ENCODE measurements around the gene SYNC.

The SYNC gene

DNA sequence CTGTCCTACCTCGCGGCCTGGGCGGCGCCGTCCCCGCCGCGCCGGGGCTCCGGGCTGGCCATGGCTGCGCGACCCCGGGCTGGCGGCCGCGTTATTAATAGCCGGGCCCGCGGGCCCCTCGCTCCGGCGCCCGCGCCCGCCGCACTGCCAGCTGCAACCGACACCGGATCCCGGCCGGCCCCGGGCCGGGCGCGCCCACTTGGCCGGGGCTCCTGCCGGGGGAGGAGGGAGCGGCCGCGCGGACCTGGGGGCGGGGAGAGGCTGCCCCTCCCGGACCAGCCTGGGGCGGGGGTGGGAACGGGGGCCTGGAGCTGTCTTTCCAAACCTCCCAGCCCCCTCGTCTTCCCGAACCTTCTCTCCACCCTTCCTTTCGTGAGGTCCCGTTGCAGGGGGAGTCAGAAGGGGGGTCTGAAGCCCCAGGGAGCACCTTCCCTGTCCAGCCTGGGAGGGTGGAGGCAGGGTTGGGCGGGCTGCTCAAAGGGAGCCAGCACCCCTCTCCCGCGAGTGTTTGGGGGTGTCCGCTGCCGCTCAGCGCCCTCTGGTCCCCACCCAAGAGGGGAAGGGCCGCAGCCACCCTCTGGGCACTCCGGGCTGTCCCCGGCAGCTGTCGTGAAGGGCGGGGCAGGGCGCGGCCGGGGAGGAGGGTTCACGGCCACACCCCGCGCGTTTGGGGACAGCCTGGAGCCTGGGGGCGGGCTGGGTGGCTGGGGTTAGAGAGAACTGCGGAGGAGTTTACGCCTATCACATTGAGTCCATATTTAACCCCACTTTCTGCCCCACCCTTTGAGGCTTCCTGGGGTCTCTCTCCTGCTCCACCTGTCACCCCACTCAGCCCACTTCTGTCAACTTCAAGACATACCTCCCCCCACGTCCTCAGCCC is at the start of gene SYNC:
TSS of gene SYNC (minus strand) at position 172 of the 880 bp plus-strand sequence. CDS start at position 62, 110 bp downstream.
- H3K4me3 ChIP-seq (ENCODE audit: low read length) = peak within 1 kb of the TSS; percentile 92
- TF ChIP-seq, protein P1, sequence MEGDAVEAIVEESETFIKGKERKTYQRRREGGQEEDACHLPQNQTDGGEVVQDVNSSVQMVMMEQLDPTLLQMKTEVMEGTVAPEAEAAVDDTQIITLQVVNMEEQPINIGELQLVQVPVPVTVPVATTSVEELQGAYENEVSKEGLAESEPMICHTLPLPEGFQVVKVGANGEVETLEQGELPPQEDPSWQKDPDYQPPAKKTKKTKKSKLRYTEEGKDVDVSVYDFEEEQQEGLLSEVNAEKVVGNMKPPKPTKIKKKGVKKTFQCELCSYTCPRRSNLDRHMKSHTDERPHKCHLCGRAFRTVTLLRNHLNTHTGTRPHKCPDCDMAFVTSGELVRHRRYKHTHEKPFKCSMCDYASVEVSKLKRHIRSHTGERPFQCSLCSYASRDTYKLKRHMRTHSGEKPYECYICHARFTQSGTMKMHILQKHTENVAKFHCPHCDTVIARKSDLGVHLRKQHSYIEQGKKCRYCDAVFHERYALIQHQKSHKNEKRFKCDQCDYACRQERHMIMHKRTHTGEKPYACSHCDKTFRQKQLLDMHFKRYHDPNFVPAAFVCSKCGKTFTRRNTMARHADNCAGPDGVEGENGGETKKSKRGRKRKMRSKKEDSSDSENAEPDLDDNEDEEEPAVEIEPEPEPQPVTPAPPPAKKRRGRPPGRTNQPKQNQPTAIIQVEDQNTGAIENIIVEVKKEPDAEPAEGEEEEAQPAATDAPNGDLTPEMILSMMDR (conservative IDR thresholded peaks at IDR 0.05; ENCODE audit: low read length) = no peak
- peak; percentile 86 for DNase-seq (ENCODE audit: low read depth)

DNA sequence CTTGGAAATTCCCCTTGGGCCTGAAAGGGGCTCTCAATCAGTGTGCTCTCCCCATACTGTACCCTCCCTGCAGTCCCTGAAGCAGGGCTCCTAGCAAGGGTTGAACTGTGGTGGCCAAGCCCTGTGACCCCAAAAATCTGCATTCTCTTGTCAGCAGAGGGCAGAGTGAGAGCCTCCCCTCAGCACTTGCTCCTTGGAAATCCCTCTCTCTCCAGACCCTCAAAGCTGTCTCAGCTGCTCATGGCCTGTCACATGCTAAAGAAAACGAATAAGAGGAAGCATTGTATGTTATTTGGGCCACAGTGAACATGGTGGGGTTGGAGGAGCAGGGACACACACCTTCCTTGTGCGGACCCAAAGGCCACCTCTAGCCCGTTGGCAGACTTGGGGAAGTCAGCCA is 47.2 kb upstream of the SYNC start:
- H3K4me3 ChIP-seq (ENCODE audit: low read length) = no peak overlapping the region
- DNase-seq (ENCODE audit: low read depth) = no peak
- TF ChIP-seq, protein P1 (conservative IDR thresholded peaks at IDR 0.05; ENCODE audit: low read length) = no peak

DNA sequence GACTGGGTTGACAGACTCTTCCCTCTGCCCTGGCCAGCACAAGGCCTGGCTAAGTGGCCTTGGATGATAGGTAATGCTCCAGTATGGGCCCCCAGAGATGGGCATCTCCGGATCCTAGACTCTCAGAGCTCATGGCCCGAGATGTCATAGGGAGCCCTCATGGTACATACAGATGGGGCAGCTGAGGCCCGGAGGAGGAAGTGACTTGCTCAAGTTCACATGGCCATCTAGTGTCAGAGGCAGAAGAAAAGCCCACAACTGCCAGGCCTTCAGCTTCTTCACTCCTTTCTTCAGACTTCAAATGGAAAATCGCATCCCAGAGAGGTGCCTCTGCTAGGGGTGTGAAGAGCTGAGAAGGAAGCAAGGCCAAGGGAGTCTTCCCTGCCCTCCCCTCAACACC is 46.8 kb upstream of the SYNC start:
- H3K4me3 ChIP-seq (ENCODE audit: low read length) = no peak overlapping the region
- DNase-seq (ENCODE audit: low read depth) = no peak

DNA sequence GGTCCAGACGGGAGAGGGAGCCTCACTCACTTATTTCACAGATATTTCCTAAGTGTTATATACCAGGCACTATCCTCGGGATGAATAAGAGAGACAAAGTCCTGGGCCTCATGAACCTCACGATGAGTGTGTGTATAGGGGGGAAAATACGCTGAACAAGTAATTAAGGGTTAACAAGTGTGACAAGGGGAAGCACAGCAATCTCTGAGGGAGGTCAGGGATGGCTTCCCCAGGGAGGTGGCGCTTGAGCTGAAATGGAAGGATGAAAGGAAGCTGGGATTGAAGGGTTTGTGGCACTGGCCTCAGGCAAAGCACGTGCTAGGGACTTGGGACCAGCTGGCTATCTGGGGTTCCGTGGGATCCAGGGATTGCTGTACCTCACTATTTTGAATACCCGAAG is 46.4 kb upstream of the SYNC start:
- TF ChIP-seq, protein P1 (conservative IDR thresholded peaks at IDR 0.05; ENCODE audit: low read length) = no peak
- no peak for DNase-seq (ENCODE audit: low read depth)
- H3K4me3 ChIP-seq (ENCODE audit: low read length) = no peak overlapping the region

More for the DNA sequence above, 46.8 kb upstream of the SYNC start:
- TF ChIP-seq, protein P1 (conservative IDR thresholded peaks at IDR 0.05; ENCODE audit: low read length) = no peak

DNA sequence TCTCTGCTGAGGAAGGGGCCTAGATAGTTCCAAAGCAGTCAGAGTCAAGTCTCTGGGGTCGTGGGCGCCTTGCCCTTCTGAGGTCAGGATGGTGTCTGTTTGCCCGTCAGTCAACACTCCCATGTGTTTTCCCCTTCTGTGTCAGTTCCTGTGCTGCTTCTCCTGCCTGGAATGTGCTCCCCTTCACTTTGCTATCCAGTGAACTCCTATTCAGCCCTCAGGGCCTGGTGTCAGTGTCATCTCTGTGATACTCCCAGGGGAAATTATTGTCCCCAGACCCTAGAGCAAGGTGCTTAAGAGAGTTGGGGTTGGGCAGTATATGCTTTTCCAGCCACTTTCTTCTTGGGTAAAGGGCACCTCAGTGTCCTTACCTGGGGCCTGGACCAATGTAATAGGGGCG is 45.8 kb upstream of the SYNC start:
- TF ChIP-seq, protein P1 (conservative IDR thresholded peaks at IDR 0.05; ENCODE audit: low read length) = no peak
- no peak overlapping the region for H3K4me3 ChIP-seq (ENCODE audit: low read length)
- DNase-seq (ENCODE audit: low read depth) = no peak

DNA sequence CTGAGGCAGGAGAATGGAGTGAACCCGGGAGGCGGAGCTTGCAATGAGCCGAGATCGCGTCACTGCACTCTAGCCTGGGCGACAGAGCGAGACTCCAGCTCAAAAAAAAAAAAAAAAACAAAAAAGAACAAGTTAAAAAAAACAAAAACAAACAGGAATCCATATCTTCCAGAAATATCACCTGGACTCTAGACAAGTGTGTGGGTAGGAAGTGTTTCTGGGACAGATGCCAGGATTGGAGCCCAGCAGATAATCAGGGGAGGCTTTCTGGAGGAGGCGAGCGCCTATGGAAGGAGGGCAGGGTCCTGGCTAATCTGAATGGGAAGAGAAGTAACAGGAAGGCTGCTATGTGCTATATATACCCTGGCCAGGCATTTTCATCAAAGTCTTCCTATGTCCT is 43.6 kb upstream of the SYNC start:
- DNase-seq (ENCODE audit: low read depth) = no peak
- H3K4me3 ChIP-seq (ENCODE audit: low read length) = no peak overlapping the region
- TF ChIP-seq, protein P1 (conservative IDR thresholded peaks at IDR 0.05; ENCODE audit: low read length) = no peak

DNA sequence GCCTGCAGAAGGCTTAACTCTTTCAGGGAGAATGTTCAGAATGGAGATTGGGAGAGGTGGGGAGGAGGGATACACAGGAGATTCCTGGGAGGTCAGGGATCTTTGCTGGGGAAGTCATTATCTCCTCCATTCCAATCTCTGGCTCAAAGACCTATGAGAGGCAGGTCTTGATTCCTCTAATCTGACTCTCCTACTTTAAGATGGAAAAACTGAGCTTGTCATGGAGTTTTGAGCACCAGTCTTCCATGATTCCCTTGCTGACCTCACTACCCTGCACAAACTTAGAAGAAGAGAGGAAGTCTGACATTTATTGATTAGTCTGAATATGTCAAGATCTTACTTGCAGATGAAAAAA is 41.5 kb upstream of the SYNC start:
- TF ChIP-seq, protein P1 (conservative IDR thresholded peaks at IDR 0.05; ENCODE audit: low read length) = no peak
- H3K4me3 ChIP-seq (ENCODE audit: low read length) = no peak overlapping the region
- no peak for DNase-seq (ENCODE audit: low read depth)
